GM18499 (cell line): ENCODE data around the gene OAT.

Source experiments
- ATAC-seq: cut with Tn5 transposase; IDR thresholded peaks from one replicate; pipeline ENCODE4 v1.9.1; 2021; ENCODE audit warnings: moderate number of reproducible peaks; ENCODE audit not compliant: insufficient read depth, unreplicated experiment

Gene OAT

DNA sequence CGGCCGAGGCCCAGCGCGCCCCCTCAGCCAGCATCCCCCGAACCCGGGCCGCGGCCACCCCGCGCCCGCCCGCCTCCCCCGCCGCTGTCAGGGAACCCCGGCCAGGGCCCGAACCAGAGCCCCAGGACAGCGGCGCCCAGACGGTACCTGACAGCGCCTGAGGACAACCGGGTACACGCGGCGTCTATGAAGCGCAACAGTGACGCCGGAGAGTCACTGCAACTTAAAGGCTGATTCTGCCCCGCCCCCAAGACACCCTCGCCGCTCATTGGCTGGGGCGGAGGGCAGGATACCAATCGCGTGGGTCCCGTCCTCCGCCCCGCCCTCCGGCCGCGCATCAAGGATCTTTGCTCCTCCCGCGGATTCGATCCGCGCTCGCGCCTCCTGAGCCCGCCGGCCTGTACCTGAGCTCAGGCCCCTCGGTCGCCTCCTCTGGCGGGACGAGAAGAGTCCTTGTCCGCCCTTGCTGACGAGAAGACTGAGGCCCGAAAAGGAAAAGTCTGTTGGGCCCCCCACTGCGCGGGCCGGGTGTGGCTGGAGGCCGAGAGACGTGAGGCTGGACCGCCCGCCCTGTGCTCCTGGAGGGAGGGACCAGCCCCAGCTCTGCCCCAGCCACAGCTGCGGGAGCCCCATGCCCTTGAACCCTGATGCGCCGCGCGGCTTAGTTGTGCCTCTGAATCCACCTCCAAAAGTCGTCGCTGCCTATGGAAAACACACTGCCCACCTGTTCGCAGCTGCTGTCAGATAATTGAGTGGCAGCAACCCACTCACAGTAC lies at the start of gene OAT:
Gene OAT, minus strand, starts transcription at position 198 of the 776 bp plus-strand sequence. CDS start 6,752 bp downstream, outside the sequence.
- peak; percentile 82 for ATAC-seq

DNA sequence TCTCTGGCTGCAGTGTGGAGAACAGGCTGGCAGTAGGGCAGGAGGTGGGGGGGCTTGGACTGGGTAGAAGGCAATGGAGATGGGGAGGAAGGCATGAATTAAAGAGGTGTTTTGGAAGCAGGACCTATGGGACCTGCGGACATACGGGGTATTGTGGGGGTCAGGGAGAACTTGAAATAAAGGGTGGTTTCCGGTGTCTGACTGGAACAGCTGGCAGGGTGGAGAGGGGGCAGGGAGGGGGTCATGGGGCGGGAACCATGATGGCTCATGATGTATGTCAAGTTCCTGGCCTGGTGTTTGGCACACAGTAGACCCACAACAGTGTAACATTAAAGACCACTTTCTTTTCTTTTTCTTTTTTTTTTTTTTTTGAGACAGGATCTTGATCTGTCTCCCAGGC lies 48.4 kb upstream of the OAT start:
- ATAC-seq, result no peak

DNA sequence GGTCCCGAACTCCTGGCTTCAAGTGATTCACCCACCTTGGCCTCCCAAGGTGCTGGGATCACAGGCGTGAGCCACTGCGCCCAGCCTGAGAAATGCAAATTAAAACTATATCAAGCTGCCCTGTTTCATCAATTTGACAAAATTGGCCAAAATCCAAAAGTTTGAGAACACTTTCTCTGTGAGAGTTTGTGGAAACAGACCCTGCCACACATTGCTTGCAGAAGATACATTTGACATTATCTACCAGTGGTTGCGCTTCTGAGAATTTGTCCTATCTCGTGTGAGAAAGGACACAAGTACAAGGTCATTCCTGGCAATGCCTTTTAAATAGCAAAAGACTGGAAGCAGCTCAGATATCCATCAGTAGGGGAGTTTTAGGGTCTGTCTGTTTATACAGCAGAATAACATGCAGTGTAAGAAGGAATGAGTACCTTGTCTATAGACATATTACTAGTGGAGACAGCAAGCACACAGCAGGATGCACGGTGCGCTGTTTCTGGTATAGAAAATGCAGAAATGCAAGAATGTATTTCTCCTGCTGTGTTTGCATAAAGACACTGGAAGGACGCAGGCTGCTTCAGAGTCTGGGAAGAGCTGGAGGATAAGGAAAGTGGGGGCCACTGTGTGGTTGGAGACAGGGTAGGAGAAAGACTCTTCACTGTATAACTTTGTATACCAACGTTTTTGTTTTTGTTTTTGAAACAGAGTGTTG lies 47.2 kb upstream of the OAT start:
- no peak for ATAC-seq

- no peak for ATAC-seq
Measured at GRCh38 chr10:124465003-124465776, 46.5 kb upstream of the OAT start.

GRCh38 chr10:124464028-124464965 lies 45.6 kb upstream of the OAT start:
- ATAC-seq, result no peak

- ATAC-seq, result no peak
Measured at GRCh38 chr10:124462348-124462695, 43.6 kb upstream of the OAT start.

DNA sequence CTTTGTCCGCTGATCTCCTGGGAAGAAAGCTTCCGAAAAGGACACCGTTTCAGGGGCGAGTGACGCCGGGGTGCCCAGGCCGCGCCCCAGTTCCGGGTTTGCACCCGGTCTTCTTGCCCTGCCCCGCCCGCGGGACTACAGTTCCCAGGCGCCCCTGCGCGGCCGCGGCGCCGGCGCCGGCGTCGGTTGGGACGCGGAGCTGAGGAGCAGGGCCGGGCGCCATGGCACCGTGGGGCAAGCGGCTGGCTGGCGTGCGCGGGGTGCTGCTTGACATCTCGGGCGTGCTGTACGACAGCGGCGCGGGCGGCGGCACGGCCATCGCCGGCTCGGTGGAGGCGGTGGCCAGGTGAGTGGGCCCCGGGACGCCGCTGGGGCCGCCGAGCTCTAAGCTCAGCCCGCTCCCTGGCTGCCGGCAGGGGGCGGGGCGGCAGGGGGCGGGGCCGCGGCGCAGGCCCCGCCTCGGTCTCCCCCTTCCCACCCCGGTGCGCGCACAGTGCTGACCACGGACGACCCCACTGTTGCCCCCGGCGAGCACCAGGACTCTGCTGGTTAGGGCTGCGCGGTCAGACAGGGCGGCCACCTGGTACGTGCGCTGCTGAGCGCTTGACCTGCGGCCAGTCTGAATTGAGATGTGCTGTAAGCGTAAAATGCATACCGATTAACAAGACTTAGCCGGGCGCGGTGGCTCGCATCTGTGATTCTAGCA lies 43.1 kb upstream of the OAT start, which contains the start of gene LHPP:
Gene LHPP, plus strand, starts transcription at position 182 of the 706 bp plus-strand sequence. Its CDS starts 40 bp downstream, at position 222.
- ATAC-seq, result no peak

DNA sequence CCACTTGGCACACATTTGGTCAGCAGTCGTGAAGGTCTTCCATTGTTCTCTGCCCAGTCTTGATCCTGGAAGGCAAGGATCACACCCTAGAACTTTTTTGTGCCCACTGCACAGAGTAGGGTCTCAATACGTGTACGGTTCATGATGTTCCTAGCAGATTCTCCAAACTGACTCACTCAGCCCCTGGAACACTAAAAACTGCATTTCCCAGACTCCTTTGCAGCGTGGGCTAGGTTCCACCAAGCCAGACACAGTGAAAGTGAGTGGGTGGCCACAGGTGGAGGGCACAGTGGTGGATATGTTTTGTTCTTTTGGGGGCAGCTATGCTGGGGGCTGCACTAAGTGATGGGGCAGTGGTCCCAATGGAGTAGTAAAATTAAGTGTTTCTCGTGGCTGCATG lies 41.4 kb upstream of the OAT start:
- ATAC-seq, result no peak

DNA sequence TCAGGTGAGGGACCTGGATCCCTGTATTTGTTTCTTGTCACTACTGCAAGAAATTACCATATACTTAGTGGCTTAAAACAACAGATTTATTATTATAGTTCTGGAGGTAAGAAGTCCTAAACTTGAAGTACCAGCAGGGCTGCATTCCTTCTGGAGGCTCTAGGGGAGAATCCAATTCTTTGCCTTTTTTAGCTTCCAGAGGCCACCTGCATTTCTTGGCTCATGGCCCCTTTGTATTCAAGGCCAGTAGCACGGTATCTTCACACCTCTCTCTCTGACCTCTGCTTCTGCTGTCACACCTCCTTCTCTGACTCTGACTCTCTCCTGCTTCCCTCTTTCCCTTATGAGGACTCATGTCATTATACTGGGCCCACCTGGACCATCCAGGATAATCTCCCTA lies 40.7 kb upstream of the OAT start:
- ATAC-seq, result no peak

GRCh38 chr10:124458889-124459288 lies 40.2 kb upstream of the OAT start:
- no peak for ATAC-seq

- no peak for ATAC-seq
Measured at GRCh38 chr10:124458473-124458872, 39.8 kb upstream of the OAT start.

- no peak for ATAC-seq
Measured at GRCh38 chr10:124455441-124455840, 36.7 kb upstream of the OAT start.

GRCh38 chr10:124453960-124454610 lies 35.4 kb upstream of the OAT start:
- no peak for ATAC-seq

DNA sequence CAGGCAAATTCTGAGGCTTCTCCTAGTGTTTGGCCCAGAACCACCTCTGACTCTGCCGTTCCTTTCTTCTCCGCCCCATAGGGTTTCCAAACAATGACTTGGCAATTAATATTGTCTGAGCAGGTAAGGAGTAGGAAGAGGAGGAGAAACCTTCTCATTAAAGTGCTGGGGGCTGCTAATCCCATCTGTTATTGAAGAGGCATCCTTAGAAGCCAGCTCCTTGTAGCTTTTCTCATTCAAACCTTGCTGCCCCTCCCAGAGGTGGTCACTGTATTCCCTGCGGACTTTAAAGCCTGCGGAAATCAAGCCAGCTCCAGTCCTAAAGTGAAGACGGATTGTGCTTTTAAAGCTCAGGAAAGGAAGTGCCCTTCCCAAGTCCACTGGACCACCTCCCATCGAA lies 32.6 kb upstream of the OAT start:
- no peak for ATAC-seq

GRCh38 chr10:124450783-124451057 lies 32.0 kb upstream of the OAT start:
- no peak for ATAC-seq

DNA sequence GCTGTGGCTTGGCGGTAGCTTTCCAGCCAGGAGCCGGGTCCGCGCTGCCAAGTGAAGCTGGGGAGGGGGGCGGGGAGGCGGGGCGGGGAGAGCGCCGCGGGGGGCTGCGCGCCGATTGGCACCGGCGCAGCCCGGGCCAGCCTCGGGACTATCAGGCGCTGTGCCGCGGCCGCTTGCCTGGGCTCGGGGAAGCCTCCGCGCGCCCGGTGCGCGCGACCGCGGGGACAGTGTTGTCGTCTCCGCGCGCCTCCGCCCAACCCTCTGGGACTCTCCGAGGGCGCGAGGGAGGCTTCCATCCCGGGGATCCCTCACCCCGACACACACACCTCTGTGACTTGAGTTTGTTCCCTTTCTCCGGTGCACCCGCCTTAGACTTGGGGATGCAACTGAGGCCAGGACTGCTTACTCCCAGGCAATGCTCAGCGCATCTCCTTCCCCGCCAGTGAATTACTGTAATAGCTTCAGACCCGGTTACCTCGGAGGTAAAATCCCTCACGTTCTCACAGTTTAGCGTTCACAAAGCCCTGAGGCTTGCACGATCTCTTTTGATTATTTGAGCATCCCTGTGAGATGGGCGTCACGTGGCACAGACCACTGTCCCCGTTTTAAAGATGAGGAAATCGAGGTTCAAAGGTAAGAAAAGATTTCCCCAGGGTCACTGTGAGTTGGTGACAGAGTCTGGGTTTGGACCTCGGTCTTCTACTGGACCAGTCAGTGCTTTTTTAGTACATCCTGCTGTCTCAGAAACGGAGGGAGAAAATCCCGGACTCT lies 31.5 kb upstream of the OAT start, which contains the start of gene NKX1-2:
Gene NKX1-2, minus strand, starts transcription at position 24 of the 771 bp plus-strand sequence. CDS start 92 bp downstream, outside the sequence.
- ATAC-seq, result no peak

DNA sequence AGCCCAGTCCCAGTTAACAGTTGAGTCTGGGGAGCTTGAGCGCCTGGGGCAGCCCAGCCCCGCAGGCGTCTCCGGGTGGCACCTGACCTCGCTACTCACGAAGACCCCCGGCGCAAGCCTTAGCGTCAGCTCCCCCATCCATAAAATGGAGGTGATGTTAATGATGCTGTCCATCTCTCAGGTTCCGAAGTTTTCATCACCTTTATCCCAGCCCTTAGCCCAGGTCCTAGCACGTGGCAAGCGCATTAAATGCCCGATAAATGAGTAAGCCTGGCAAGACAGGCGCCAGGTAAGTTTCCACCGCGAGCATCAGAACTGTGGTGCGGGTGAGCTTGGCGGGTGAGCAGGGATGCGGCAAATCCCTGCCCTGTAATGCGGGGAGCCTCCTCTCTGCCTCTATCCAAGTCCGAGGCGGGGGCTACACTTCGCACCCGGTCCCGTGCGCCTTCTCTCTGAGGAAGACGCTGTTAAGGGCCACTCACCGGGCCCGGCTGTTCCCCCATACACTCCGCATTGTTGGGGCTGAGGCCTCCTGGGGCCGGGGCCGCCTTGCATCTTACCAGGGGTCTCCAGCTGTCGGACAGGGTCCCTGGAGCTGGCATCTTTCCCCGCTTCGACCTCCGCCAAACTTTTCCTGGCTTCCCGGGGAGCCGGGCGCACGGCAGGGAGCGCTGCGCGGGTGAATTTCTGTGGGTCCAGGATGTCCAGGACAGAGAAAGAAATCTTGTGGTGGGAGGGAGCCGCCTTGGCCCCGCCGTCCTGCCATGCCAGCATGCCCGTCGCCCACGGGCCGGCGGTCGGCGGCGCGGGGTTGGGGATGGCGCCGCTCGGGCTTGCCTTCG lies 30.7 kb upstream of the OAT start:
- no peak for ATAC-seq
